Pulmonary artery endothelial cell (primary cell): ENCODE results near the gene LYVE1. TPM values are rescaled to one million over a fixed set of nuclear protein-coding genes. Genes with fewer than 3 reads are reported as not detected.
A peak's percentile ranks its signal among the peaks of the same experiment; 100 is the strongest.

ENCODE experiments used
- DNase-seq: peaks from one replicate; pipeline ENCODE4 v3.0.0-alpha.2; 2011; ENCODE audit warnings: low read depth, low spot score
- total RNA-seq: library from RNA; depleted of rRNA; stranded (reverse); fragments of >200 nt; gene quantifications from 2 replicates; pipeline ENCODE4 v1.2.3, GENCODE V29; 2014

LYVE1 gene
- total RNA-seq, 1 donor from 2014 or later: 2.2 TPM

DNA sequence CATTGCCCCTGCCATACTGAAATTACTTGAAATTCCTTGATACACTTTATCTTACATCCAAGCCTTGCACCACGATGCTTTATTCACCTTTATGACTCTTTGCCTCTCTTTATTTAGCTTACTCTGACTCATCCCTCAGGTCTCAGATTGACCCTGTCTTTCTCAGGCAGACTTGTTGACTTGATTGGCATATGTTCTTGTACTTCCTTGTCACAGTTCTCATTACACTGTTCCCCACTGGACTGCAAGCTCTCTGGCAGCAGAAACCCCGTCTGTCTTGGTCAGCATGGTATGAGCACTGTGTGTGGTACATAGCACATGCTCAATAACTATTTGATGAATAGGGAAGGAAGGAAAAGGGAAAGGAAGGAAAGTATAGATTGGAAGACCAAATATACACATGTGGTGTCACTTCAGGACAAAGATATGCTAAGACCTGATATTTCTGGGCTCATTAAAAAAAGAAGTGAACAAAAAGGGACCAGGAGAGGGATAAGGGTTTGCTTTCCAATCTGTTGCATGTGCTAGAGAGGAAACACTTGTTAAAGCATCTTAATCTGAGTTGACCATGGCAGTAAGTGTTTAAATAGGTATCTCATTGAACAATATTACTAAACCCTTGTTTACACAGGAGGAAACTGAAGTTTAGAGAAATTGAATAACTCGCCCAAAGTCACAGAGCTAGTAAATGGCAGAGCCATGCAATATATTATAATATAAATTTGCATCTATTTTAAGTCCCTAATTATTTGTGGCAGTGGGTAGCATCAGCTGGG, 7.2 kb downstream of the LYVE1 start:
- DNase-seq: no peak

DNA sequence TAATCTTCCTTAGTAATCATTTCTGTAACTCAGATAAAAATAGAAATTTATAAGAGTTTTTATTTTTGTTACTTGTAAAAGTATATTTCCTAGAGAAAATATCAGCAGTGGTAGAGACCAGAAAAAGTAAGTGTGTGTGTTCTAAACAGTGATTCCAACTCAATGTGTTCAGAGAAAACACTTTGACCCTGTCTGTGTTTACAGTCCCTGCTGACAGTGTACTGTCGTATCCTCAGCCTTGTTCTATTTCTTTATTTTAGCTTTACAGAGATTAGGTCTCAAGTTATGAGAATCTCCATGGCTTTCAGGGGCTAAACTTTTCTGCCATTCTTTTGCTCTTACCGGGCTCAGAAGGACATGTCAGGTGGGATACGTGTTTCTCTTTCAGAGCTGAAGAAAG, 10.2 kb downstream of the LYVE1 start:
- DNase-seq: no peak

DNA sequence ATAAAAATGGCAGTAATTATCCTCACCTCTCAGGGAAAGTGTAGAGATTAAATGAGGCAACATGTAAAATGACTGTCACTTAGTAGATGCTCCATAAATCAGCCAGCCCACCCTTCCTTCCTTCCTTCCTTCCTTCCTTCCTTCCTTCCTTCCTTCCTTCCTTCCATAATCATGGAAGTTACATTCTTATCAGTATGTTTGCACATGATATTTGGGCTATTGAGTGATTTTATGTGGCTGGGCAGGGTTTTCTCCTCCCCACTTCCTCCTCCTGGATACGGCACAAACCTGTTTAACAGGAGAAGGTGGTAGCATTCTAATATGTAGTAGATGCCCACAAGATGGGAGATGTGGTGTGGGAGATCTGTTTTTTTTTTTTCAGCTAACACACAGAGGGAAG, 11.9 kb downstream of the LYVE1 start:
- no peak for DNase-seq

DNA sequence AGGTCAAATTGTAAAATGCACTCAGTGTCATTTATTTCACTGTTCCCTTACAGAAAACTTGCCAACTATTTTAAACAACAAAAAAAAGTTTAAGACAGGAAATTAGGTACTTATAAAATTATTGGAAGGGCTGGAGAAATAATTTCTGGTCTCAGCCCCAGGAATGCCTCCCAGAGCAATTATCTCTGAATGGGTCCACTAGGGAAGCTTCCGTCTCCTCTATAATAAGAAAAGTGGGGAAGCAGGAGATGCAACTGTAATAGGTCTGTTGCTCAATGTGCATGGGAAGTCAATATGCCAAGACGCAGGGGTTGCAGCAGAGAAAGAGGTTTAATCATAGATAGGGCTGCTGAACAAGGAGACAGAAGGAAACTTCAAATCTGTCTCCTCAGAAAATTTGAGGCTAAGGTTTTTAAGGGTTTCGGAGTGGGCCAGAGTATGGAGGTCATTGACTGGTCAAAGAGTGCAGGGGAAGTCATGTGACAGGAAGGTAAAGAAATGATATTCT, 16.6 kb downstream of the LYVE1 start:
- no peak for DNase-seq

DNA sequence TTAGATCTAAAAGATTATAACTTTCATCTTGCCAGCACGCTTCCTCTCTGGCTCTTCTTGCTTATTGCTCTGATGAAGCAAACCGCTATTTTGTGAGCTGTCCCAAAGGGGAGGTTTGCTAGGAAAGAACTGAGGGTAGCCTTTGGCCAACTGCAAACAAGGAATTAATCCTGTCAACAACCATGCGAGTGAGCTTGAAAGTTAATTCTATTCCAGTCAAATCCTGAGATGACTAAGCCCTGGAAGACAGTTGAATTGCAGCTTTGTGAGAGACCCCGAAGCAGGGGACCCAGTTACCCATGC, 17.2 kb downstream of the LYVE1 start:
- no peak for DNase-seq

DNA sequence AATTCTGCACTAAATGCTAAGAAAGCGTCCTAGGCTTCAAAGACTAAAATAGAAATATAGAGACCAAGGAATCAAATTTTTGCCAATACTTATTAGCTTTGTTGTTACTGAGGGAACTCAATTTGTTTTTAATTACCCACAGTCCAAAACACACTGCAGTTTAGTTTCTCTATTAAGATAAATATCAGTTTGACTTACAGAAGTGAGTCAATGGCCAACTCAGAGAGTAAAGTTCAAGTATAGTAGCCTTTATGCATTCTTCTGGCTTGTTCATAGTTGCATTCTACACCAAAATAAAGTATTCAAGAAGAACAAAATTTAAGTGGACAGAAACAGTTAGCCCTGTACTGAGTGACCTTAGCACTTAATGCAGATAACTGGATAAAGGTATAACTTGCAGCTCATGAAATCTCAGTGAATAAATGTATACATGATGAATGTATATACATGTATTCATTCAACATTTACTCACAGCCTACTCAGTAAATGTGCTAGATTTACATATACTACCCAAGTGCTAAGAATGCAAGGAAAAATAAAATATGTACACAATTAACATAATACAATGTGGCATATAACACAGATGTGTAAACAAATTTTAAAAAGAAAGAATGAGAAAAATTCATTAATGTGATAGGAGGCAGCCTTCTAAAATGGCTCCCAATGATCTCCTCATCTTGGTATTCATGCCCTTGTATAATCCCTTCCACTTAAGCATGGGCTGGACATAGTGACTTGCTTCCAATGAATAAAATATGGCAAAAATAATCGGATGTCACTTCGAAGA, 17.8 kb downstream of the LYVE1 start:
- no peak for DNase-seq

DNA sequence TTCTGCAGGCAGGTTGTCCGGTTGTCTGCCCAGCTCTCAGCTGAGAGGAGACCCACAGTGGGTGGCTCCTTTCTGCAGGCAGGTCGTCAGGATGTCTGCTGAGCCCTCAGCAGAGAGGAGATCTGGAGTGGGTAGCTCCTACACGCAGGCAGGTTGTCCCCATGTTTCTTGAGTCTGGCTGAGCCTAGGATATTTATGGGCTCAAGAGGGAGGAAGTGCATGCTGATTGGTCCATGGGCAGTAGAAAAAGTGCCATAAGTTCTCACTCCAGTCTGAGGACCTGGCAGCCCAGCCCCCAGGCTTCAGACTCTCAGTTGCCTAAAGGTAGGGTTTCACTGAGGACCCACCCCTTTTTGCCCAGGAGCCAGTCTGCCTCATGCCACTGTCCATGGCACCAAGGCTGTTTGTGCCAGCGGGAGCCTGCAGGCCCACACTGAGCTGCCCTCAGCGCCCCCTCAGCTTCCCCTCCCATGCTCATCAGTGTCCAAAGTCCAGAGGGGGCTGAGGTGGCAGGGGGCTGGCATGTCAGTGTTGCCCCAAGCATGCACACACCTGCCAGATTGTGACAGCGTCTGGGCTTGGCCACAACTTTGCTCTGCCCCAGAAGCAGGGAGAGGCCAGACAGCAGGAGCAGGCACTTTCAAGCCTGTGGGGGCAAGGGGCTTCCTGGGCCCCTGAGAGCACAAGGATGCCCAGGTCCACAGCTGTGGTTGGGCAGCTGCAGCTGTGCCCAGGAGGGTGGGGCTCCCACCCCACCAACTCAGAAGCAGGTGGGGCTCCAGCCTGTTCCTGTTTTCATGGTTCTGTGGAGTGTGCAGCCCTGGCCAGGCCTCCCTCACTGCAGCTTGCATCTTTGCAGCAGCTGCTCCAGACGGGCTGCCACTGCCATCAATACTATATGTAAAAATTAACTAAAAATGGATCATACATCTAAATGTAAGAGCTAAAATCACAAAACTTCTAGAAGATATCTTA, 23.7 kb downstream of the LYVE1 start:
- DNase-seq: no peak

DNA sequence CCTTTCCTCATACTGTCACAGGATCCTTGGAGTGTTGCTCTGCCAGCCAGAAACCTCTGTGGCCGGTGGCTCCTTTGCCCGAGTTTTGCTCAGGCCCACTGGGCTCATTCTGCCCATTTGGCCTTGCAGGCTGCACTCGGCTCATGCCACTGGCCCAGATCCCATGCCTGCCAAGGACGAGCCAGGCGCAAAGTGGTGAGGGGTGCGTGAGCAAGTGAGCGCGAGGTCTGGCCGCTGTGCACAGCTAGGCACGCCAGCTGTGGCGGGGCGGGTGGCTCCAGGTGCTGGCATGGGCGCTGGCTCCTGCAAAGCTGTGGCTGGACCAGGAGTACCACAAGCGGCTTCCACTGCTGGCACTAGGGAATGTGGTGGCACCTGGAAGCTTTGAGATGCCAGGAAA, 24.7 kb downstream of the LYVE1 start:
- DNase-seq: no peak

DNA sequence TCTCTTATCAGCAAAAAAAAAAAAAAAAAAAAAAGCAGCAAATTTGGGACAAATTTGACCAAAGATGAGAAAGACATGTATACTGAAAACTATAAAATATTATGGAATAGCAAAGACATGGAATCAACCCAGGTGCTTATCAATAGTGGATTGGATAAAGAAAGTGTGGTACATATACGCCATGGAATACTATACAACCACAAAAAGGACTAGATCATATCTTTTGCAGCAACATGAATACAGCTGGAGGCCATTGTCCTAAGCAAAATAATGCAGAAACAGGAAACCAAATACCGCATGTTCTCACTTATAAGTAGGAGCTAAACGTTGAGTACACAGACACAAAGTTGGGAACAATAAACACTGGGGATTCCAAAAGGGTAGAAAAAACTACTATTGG, 25.7 kb downstream of the LYVE1 start:
- DNase-seq: no peak

DNA sequence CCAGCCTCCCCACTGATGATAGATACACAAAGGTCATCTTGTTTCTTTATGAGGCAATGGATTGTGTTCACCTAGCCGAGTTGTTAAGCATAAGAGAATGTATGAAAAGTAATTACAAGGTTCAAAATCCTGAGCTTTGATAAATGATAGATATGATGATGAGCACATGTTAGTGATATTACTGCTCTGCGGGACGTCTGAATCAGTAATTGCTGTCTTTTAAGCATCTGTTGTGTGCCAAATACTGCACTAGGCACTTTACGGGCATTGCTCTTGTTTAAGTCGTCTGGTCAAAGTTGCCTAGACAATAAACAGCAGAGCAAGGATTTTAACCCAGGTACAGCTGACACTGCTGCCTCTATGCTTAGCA, 26.9 kb downstream of the LYVE1 start:
- DNase-seq: no peak

DNA sequence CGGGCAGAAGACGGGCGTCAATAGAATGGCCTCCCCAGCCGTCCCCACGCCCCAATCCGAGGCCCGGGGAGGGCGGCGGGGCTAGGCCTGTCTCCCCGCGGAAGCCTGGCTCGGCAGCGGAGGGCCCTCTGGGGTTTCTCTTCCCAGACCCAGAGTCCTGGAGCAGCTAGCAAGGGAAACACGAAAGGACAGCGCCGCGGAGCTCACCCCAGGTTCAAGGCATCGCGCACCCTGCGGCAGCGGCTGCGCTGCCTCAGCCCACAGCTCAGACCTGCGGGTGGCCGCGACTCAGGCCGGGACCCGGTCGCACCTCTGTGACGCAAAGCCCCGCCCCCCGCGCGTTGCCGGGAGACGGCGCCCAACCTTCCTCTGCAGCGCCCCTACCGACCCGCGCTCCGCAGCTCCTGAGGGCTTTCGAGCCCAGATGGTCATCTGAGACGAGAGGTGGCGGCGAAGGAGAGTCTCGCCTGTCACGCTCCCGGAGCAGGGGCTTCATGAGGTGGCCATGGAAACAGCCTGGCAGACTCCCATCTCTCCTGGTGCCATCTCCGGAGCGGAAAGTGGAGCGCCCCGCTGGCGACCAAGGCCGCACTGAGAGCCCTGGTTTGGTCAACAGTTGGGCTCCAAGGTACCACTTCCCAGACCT, 27.4 kb downstream of the LYVE1 start, which contains the start of gene RNF141:
Gene RNF141, minus strand, starts transcription at position 273 of the 646 bp plus-strand sequence. CDS start 7,029 bp downstream, outside the sequence.
- peak; percentile 64 for DNase-seq

DNA sequence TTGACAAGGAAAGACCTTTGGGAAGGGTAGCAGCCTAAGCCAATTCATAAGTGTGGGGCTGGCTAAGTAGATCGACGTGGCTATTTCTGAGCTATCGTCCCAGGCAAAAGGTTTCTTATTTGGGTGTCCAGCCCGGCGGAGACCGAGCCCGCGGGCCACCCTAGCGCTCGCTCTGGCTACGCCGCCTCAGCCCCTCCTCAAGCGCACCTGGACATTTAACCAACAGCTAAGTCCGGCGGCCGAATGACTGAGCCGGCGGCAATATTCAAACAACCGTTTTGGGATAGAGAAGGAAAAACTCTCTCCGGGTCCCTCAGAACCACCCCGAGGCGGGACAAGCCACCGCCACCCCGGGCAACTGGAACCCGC, 27.9 kb downstream of the LYVE1 start:
- no peak for DNase-seq

DNA sequence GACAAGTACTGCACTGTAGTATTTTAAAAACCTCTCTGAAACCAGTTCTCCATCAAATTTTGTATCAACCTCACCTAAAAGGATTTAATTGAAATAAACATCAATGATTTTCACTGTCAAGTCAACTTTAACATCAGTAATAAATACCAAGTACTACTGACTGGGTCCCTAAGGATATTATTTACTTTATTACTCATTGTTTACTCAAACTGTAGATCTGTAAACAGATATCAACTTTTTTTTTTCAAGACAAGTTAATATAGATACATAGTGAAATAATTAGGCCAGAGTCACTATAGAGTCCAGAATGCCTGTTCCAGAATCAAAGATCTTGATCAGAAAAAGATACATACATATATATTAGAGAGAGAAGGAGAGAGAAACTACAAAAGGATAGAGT, 29.1 kb downstream of the LYVE1 start:
- no peak for DNase-seq

DNA sequence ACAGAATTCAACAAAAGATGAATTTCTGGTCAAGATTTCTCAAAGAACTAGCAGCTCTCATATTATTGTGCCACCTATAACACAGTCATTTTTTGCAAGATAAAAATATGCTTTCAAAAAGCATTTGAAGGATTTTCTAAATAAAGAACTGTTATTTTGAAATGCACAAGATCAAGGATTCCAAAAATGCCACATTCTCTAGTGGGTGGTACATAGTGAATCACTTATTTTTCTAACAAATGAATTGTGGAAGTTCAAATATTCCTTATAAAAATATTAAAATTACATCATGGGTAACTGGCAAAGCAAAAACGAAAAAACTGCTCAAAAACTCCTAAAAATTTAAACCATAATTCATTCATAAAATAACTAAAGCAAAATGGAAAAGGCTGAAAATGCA, 29.5 kb downstream of the LYVE1 start:
- DNase-seq: no peak

DNA sequence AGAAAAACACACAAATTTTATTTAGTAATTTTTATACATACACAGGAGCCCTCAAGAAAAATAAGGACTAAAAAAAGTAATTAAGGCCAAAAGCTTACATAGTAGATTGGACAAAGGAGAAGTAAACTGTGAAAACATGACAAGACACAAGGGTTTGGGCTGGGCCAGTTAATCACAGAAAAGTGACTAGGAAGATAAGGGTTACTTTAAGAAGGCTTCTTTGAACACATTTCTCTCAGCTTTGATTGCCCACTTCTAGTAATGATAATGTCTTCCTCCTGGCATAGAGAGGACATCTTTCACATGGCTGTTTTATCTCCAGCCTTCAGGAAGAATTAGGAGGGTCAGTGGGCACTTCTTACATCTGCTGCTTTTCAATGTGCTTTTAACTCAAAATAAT, 30.9 kb downstream of the LYVE1 start:
- no peak for DNase-seq

DNA sequence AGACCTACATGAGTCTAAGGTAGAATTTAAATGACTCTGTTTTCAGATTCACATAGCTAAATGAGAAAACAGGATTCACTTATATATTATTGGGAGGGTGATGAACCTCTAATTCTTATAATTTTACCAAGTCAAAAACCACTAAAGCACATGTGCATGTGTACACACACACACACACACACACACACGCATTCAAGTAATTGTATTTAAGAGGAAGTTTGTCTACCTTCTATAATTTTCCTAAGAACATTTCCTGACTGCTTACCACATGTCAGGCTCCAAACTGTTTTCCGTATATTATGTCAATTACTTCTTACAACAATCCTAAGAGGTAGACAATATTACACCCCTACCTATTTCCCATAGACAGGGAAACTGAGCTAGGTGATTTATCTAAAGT, 34.1 kb downstream of the LYVE1 start:
- no peak for DNase-seq

DNA sequence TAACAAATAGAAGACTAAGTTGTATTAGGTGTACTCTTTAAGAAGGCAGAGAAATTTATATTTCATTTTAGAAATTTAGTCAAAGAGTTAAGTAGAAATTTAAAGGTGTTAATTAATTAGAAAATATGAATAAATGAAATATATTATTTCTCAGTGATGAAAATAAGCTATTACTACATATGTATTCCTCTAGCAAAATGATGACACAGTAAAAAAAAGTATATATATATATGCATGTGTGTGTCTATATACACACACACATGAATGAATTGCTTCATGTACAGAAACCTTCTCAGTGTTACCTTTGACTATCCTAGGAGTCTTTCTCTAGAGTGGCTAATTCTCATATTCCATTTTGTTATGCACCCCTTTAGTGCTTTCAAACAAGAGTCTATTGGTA, 35.1 kb downstream of the LYVE1 start:
- DNase-seq: no peak

DNA sequence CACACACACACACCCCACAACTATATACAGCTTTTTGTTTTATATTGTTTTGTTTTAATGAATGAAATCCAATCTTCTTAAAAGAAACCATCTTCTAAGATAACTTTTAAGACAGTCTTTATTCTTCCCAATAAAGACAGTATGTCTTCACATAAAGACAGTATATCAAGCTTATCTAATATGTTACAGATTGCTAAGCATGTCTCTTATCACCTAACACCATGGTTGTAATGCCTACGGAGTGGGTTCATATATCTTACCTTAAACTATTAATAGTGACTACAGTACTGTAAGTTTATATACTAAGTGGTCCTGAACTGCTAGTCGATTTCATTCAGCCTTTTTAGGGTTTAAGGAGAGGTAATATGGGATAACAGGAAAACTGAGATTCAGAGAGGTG, 35.9 kb downstream of the LYVE1 start:
- DNase-seq: no peak

DNA sequence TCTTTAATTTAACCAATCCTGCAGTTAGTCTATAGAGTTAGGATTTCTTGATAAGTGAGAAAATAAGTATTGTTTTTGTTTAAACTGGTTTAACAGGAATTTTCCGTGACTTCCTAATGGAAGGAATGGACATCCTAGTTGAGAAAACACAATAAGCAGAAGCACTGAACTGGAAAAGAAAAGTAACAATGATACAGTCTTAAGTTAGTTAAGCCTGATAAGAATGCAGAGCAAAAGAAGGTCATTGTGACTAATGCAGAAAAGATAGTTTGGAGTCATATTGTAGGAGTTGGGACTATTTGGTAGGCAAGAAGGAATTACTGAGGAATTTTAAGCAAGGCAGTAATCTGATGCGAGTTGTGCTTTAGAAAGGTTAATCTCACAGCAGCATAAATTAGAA, 39.2 kb downstream of the LYVE1 start:
- DNase-seq: no peak

DNA sequence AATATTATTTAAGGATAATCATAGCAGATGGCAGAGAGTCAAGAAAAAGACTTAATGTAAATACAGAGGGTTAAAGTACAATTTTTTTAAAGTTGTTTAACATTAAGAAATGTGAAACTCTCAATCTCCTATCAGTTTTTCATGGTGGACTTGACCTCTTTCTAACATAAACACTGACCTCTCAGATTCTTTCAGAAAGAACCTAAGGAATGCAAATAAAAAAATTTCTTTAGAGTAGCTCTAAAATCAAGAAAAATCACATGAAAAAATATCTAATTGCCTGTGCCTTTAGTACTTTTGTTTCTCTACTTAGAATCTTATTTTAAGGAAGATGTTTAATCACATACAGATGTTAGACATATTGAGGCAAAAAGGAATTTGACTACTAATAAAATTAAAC, 40.3 kb downstream of the LYVE1 start:
- DNase-seq: no peak
